HG03354 (cell line): ENCODE results near the gene COL15A1.
A peak's percentile ranks its signal among the peaks of the same experiment; 100 is the strongest.

ENCODE experiments used
- ATAC-seq: cut with Tn5 transposase; IDR thresholded peaks from one replicate; pipeline ENCODE4 v1.9.1; 2021; ENCODE audit warnings: mild to moderate bottlenecking; ENCODE audit not compliant: unreplicated experiment, poor library complexity, severe bottlenecking

Gene COL15A1

DNA sequence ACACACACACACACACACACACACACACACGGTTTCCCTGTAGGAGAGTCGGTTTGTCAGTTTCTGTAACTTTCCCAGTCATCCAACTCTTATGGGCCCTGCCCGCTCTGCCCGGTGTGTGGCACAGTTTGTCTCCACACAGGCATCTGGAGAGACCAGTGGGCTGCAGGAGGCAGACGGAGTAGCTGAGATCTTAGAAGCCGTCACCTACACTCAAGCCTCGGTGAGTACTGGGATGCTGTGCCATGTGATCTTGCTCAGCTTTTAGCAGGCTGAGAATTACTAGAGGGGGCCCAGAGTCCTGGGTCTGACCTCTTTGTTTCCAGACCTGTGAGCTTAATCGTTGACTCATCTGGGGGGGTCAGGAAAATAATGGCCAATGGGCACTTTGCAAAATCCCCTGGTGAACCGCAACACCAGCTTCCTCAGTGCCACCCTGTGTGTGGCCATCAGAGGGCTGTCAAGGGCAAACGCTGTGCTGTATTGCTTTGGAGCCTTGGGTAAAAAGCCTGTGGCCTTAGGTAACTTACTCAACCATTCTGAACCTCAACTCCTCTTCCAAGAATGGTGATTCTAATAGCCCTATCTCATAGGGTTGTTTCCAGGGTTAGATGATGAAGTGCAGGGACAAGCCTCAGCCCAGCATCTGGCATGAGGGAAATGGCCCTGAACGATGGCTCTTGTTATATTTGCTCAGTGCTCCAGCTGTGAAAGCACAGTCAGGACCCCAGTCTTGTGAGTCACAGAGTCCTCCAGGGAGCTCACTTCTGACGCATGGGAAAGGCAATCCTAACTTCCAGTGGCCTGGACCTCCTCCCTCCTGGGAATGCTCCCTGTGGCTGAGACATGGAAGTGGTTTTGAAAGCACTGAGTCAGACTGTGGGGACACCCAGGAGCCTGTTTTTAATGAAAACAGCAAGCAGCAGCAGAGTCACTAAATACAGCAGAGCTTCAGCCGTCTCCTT lies 45.6 kb downstream of the COL15A1 start:
- no peak for ATAC-seq

- ATAC-seq = no peak
Measured at GRCh38 chr9:98990181-98990870, 46.6 kb downstream of the COL15A1 start.

- no peak for ATAC-seq
Measured at GRCh38 chr9:98992107-98992884, 48.6 kb downstream of the COL15A1 start.

DNA sequence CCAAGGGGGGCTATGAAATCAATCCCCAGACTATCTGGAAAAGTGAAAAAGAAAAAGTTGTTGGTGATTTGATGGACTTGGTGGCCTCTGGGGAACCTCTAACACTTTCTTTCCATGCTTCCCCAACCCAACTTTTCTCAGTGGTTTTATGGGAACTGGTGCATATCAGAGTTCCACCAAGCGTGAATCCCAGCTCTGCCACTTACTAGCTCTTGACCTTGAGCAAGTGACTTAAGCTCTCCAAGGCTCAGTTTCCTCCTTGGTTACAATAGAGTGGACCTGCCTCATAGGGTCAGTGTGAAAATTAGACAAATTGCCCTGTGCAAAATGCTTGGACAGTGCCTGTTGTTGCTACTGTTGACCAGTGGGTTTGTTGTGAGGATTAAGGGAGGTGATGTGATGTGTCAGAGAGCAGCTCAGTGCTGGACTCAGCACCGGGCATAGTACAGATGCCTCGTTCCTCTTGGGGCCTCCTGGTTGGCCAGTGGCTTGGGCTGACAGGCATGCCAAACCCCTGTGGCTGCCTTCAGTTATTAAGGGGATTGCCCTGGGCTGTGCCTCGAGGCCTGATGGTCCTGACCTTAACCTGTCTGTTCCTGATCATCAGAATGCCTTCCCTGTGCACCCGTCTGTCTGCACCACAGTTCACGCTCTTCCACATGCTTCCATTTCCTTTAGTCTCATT lies 49.3 kb downstream of the COL15A1 start:
- ATAC-seq = no peak

- ATAC-seq = peak; percentile 76
Measured at GRCh38 chr9:98993570-98993945, 49.9 kb downstream of the COL15A1 start.

GRCh38 chr9:98994172-98995058 lies 50.7 kb downstream of the COL15A1 start:
- ATAC-seq = no peak

DNA sequence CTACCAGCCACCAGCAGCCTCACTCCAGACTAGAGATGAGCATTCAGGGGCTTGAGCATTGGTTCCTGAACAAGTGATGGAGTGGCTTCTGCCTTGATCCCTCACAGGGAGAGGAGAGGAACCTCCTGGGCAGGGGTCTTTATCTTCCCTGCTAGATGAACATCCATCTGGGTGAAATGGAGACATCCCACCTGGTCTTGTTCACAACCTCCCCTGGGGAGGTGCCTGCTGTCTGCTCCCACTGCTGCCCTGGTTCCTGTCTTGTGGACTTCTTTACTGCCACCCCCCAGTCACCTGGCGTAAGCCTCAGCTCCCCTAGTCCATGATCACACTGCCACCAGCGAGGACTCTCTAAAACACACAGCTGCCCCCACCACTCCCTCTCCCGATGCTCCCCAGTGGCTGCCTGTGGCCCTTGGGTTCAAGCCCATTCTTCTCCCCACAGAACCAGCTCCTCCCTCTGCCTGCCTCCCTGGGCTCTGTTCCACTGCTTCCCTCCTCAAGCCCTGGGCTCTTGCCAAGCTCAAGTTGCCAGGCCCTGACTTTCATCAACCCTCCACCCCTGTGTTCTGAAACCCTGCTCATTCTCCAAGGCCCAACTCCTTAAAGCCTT lies 51.5 kb downstream of the COL15A1 start:
- no peak for ATAC-seq

GRCh38 chr9:98995971-98996504 lies 52.3 kb downstream of the COL15A1 start:
- no peak for ATAC-seq

- ATAC-seq = no peak
Measured at GRCh38 chr9:98997604-98998003, 53.9 kb downstream of the COL15A1 start.

DNA sequence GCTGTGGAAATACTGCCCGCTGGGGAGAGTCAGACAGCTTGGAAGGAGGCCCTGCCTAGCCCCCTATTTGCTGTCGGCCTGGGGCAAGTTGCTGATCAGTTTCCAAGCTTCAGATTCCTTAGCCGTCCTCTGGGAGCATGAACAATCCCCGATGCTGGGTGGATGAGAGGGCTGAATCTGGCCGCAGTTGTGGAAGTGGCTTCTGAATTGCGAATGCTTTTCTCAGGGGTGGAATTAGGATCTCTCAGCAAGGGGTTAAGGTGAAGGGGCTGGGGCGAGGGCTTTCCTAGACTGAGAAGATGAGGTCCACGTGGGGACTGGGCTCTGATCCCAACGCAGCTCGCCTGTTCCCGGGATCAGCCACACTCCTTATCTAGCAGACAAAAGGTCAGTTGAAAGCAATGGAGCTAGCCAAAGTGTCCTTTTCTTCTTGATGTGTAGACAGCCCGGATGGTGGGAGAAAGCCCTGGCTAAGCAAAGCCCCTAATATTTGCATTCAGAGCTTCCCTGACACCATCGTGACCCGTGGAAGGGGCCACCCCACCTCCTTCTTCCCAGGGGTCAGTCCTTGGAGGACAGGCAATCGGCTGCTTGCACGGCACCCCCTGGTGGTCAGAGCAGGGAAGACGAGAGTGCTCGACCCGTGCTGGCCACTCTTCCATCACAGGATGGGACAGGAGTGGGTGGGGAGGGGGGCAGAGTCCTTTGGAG lies 54.9 kb downstream of the COL15A1 start:
- ATAC-seq = peak; percentile 73

- ATAC-seq = no peak
Measured at GRCh38 chr9:98999152-98999525, 55.4 kb downstream of the COL15A1 start.

- ATAC-seq = peak; percentile 51
Measured at GRCh38 chr9:99000476-99001395, 57.0 kb downstream of the COL15A1 start.

GRCh38 chr9:99001892-99002291 lies 58.2 kb downstream of the COL15A1 start:
- ATAC-seq = no peak

GRCh38 chr9:99002706-99003105 lies 59.0 kb downstream of the COL15A1 start:
- ATAC-seq = no peak

GRCh38 chr9:99003308-99003707 lies 59.6 kb downstream of the COL15A1 start:
- no peak for ATAC-seq

DNA sequence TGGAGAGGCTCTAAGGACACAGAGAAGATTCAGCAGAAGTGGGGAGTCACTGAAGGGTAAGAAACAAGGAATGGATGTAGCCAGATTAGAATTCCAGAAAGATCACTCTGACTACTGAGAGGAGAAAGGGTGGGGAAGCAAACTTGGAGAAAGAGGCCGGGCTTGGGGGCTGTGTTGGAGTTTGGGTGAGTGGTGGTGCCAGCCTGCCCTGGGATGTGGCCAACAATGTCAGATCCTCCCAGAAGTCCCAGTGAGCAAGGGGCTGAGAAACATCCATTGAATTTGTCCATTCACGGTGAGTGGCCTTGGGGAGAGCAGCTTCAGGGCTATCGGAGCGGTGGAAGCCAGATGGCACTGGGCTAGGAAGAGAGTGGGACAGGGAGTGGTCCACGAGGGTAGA lies 60.4 kb downstream of the COL15A1 start:
- no peak for ATAC-seq
